Activated T-helper 1 cell treated with anti-CD3 and anti-CD28 coated beads, Interleukin-12 subunit alpha, Interleukin-12 subunit beta, Interleukin-2, Interleukin-4 antibody, amounts not matched to agents 30 ng/mL and 10 ng/mL and 1 ng/mL, durations not matched to agents 14 hours and 24 hours and 36 hours (primary cell): ENCODE measurements around the gene C16orf89. TPM values are rescaled to one million over a fixed set of nuclear protein-coding genes. Genes with fewer than 3 reads are reported as not detected.
"Not testable (repeated sequence)": the region's sequence is repeated elsewhere in the genome, so short reads cannot be mapped to it uniquely, and the experiment has no call there.

Experiments
- DNase-seq: peaks from one replicate; pipeline ENCODE4 v3.0.0; 2021; ENCODE audit warnings: low spot score
- H3K27ac Mint-ChIP-seq: one replicate; pipeline ENCODE4 v1.8.0; 2021; ENCODE audit warnings: mild to moderate bottlenecking, mixed read lengths
- H3K27me3 Mint-ChIP-seq: one replicate; pipeline ENCODE4 v1.8.0; 2022; ENCODE audit warnings: mild to moderate bottlenecking, moderate library complexity, mixed read lengths; ENCODE audit not compliant: insufficient read depth
- H3K36me3 Mint-ChIP-seq: one replicate; pipeline ENCODE4 v1.8.0; 2021; ENCODE audit warnings: low read depth, mixed read lengths
- H3K4me1 Mint-ChIP-seq: one replicate; pipeline ENCODE4 v1.8.0; 2021; ENCODE audit warnings: low read depth, mixed read lengths
- H3K4me3 Mint-ChIP-seq: one replicate; pipeline ENCODE4 v1.8.0; 2021; ENCODE audit warnings: mild to moderate bottlenecking, moderate library complexity, mixed read lengths
- H3K9me3 Mint-ChIP-seq: one replicate; pipeline ENCODE4 v1.8.0; 2021; ENCODE audit warnings: mixed read lengths
- intact Hi-C: fragments of 100-400 bp; cut with micrococcal nuclease; formaldehyde crosslinking; loops from one replicate; pipeline ENCODE4 v1.15.1; 2024
- total RNA-seq: library from RNA; stranded (reverse); gene quantifications from 2 replicates; pipeline ENCODE4 v1.2.3, GENCODE V29; 2022

The C16orf89 gene
- total RNA-seq, 1 donor from 2014 or later: not detected

- H3K36me3 Mint-ChIP-seq, H3K27me3 Mint-ChIP-seq, H3K9me3 Mint-ChIP-seq, DNase-seq, H3K27ac Mint-ChIP-seq: not testable (repeated sequence)
- H3K4me1 Mint-ChIP-seq: peaks cover 24% of the 10 kb centered on the region
- H3K4me3 Mint-ChIP-seq: peak overlapping the region; percentile 62
- intact Hi-C loops: loop anchor here (5.0 kb wide), 1 partner anchor 403 kb away; the partner anchor contains the start of gene NUDT16L1
These were observed 29.5 kb upstream of the C16orf89 start for GRCh38 chr16:5095145-5095830.

DNA sequence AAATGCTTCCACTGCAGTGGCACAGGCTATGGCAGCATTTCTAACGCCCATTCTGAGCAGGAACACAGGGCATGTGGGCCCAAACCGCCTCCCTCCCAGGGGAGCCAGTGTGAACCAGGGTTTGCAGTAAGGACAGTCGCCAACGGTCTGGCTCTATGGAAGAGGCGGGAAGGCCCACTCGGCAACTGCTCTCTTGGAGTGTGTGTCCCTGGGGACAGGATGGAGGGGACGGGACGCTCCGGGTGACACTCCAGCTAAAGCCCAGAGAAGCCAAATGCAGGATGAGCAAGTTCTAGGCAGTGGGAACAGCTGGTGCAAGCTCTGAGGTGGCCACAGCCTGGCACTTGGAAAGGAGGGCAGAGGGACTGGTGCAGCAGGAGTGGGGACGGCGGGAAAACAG is 28.0 kb upstream of the C16orf89 start:
- peaks cover 24% of the 10 kb centered on the region for H3K4me1 Mint-ChIP-seq
- H3K36me3 Mint-ChIP-seq, H3K9me3 Mint-ChIP-seq, H3K4me3 Mint-ChIP-seq, H3K27ac Mint-ChIP-seq, DNase-seq, H3K27me3 Mint-ChIP-seq: not testable (repeated sequence)
- intact Hi-C loops: loop anchor here (2.0 kb wide), 1 partner anchor 247 kb away; the partner anchor contains the start of genes GLYR1 and UBN1

- not testable (repeated sequence) for H3K27ac Mint-ChIP-seq, H3K27me3 Mint-ChIP-seq, H3K9me3 Mint-ChIP-seq, DNase-seq, H3K36me3 Mint-ChIP-seq, H3K4me3 Mint-ChIP-seq
- intact Hi-C loops: loop anchor here (2.0 kb wide), 1 partner anchor 246 kb away; the partner anchor contains the start of genes GLYR1 and UBN1
- H3K4me1 Mint-ChIP-seq: peaks cover 24% of the 10 kb centered on the region
These were observed 27.3 kb upstream of the C16orf89 start for GRCh38 chr16:5093081-5093480.

GRCh38 chr16:5090592-5090991 is 24.8 kb upstream of the C16orf89 start:
- H3K4me3 Mint-ChIP-seq, H3K27ac Mint-ChIP-seq, intact Hi-C loops, DNase-seq, H3K27me3 Mint-ChIP-seq, H3K36me3 Mint-ChIP-seq, H3K9me3 Mint-ChIP-seq: not testable (repeated sequence)
- H3K4me1 Mint-ChIP-seq: peaks cover 12% of the 10 kb centered on the region

DNA sequence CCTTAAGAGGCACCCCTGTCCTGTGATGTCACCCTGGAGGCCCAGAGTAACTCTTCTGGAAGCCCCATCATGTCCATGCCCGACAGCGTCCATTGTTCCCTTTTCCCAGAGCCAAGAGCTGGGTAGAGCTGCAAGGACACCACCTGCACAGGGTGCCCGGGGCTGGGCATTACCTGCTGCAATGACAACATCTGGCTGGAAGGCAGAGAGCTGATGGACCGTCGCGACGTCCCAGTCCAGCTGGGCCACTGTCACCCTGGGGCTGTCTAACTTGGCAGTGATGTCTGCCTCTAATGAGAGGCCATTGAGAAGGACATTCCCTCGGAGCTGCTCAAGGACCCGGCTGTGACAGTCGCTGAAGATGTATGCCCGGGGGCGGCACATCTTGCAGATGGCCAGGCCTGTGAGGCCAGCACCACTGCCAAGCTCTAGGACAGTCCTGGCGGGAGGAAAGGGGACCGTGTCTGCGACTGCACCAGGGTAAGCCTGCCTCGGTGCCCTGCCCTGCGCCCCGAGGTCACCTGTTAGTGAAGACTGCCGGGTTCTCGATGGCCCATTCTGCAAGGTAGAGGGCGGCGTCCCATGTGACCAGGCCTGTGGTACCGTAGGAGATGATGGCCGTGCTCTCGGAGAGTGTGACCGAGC is 24.3 kb upstream of the C16orf89 start:
- DNase-seq, H3K27me3 Mint-ChIP-seq, intact Hi-C loops, H3K27ac Mint-ChIP-seq, H3K9me3 Mint-ChIP-seq, H3K4me1 Mint-ChIP-seq, H3K36me3 Mint-ChIP-seq, H3K4me3 Mint-ChIP-seq: not testable (repeated sequence)

DNA sequence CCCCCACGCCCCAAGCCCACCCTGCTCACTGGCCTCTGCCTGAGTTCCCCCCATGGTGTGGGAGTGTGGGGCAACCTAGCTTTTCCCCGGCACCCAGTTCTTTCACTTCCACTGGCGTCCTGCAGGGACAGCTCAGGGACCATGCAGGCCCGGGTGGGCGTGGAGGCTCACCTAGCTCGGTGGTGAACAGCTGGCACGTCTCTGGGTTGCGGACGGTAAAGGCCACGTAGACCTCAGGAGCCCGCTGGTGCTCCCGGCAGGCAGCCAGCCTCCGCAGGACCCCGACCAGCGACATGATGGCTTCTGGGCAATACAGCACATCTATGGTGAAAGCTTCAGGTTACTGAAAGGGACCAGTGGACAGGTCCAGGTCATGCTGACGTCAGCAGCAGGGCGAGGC is 23.2 kb upstream of the C16orf89 start:
- DNase-seq, H3K9me3 Mint-ChIP-seq, H3K4me3 Mint-ChIP-seq, H3K27ac Mint-ChIP-seq, H3K27me3 Mint-ChIP-seq, H3K4me1 Mint-ChIP-seq, intact Hi-C loops: not testable (repeated sequence)
- H3K36me3 Mint-ChIP-seq: peaks cover 13% of the 10 kb centered on the region

GRCh38 chr16:5088086-5088790 is 22.5 kb upstream of the C16orf89 start:
- H3K27me3 Mint-ChIP-seq, intact Hi-C loops, H3K27ac Mint-ChIP-seq, H3K4me1 Mint-ChIP-seq, DNase-seq, H3K4me3 Mint-ChIP-seq, H3K9me3 Mint-ChIP-seq: not testable (repeated sequence)
- H3K36me3 Mint-ChIP-seq: peaks cover 15% of the 10 kb centered on the region

DNA sequence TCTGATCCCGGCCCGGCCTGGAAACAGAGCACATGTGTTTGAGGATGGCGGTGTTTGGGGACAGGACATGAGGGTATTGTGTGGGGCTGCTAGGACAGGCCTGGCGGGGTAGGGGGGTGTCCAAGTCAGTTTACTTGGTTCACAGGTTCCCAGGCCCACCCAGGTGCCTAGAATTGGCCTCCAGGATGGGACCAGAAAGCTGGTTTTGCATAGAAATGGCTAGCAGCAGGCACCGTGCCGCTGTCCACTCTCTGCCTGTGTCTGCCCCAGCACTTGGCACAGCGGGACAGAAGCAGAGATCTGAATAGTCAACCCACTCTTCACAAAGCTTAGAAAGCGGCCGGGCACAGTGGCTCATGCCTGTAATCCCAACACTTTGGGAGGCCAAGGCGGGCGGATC is 20.0 kb upstream of the C16orf89 start:
- intact Hi-C loops, H3K4me1 Mint-ChIP-seq: not testable (repeated sequence)

DNA sequence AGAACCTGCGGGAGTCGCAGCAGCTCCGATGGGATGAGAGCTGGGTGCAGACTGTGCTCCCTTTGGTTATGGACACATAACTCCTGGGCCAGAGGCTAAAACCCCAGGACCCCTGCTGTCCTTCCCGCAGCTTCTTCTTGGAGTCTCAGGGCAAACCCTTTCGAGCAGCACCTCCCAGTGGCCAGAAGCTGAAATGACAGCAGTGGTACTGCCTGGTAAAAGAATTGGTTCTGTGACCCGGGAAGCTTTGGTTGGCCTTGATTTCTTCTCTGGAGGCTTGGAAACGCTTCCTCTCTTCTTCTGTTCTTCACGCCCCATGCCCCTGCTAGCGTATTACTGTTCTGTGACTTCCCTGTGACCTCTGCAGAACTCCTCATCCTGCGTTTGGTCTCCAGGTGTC is 19.0 kb upstream of the C16orf89 start:
- H3K27me3 Mint-ChIP-seq, H3K27ac Mint-ChIP-seq, intact Hi-C loops, H3K4me3 Mint-ChIP-seq, H3K4me1 Mint-ChIP-seq, H3K9me3 Mint-ChIP-seq: not testable (repeated sequence)
- H3K36me3 Mint-ChIP-seq: peaks cover 17% of the 10 kb centered on the region
- DNase-seq: peak; percentile 41

More for the DNA sequence above, 20.0 kb upstream of the C16orf89 start:
- H3K27ac Mint-ChIP-seq, DNase-seq, H3K27me3 Mint-ChIP-seq, H3K4me3 Mint-ChIP-seq, H3K9me3 Mint-ChIP-seq: not testable (repeated sequence)
- H3K36me3 Mint-ChIP-seq: peaks cover 15% of the 10 kb centered on the region

DNA sequence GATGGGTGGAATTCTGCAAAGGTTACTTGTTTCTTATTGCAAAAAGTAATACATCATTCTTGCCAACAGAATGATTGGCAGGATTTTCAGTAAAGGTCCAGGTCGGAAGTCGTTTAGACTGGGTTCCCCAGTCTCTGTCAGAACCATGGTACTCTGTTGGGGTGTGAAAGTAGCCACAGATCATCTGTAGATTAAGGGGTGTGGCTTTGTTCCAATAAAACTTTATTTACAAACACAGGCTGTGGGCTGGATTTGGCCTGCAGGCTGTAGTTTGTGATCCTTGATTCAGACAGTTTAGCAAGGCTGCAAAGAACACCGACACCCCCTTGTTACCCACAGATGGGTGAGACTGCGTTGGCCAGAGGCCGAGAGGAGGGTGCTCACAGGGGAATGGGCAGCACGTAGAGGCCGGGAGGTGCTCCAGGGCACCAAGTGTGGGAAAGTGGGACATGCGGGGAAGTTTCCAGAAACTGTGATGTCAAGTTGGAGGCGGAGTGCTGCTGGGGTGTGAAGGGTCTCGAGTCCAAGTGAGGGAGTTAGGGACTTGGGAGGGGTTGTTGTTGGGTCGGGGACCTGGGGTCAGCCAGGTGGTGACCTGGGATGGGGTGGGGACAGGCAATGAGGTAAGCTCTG is 18.5 kb upstream of the C16orf89 start:
- H3K27ac Mint-ChIP-seq, intact Hi-C loops, H3K4me1 Mint-ChIP-seq, H3K4me3 Mint-ChIP-seq, DNase-seq, H3K9me3 Mint-ChIP-seq, H3K27me3 Mint-ChIP-seq: not testable (repeated sequence)
- peaks cover 19% of the 10 kb centered on the region for H3K36me3 Mint-ChIP-seq

- H3K4me3 Mint-ChIP-seq, intact Hi-C loops, H3K4me1 Mint-ChIP-seq, H3K27me3 Mint-ChIP-seq, H3K9me3 Mint-ChIP-seq, H3K27ac Mint-ChIP-seq, DNase-seq: not testable (repeated sequence)
- H3K36me3 Mint-ChIP-seq: peaks cover 19% of the 10 kb centered on the region
These were observed 17.9 kb upstream of the C16orf89 start for GRCh38 chr16:5083646-5084045.

GRCh38 chr16:5080996-5081395 is 15.2 kb upstream of the C16orf89 start:
- H3K4me3 Mint-ChIP-seq, intact Hi-C loops, DNase-seq, H3K27ac Mint-ChIP-seq, H3K9me3 Mint-ChIP-seq, H3K4me1 Mint-ChIP-seq, H3K27me3 Mint-ChIP-seq: not testable (repeated sequence)
- peaks cover 19% of the 10 kb centered on the region for H3K36me3 Mint-ChIP-seq

DNA sequence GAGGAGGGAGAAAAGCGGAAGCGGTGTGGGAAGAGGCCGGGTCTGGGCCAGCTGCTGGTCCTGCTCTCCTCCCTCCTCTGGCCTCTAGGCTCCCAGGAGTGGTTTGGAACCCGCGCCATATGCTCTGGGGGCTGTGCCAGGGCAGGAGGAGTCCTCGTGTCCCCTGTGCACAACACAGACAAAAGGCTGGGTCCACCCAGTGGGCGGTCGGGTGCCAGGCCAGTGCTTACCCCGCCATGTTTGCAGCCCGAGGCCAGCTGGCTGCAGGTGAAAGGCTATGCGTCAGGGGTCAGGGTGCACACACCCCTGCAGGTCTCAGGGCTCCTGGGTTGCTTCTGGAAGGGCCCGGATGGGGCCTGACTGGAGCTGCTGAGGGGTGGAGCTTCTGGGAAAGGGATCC is 14.7 kb upstream of the C16orf89 start:
- H3K27ac Mint-ChIP-seq, H3K4me3 Mint-ChIP-seq, H3K27me3 Mint-ChIP-seq, H3K4me1 Mint-ChIP-seq, DNase-seq, H3K9me3 Mint-ChIP-seq, intact Hi-C loops: not testable (repeated sequence)
- H3K36me3 Mint-ChIP-seq: peaks cover 21% of the 10 kb centered on the region
